NCI-H187 treated with DMSO at 0.1 percent for 48 hours (cell line): ENCODE measurements around the gene TMSB4X.

ENCODE experiments used
- DNase-seq: peaks from one replicate; lab custom pipeline; 2025; lab: John Stamatoyannopoulos, UW

The TMSB4X gene

DNA sequence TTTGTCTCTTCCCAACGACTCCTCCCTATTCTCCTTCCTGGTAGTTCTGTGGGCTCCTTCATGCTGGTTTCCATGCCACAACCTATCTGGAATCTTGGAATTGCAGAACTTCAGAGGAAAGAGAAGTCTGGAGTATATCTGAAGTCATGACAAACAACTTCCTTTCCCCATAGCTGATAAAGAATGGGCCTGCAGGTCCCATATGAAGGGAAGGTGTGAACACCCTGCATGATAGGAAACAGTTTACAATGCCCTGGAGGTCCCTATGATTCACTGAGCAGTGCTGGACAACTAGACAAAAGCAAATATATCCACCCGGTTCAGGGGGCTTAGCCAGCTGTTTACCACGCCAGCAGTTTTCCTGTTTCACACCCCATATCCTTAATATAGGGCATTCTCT is 50.1 kb downstream of the TMSB4X start:
- no peak for DNase-seq
